GM12891 (cell line): Measurements from ENCODE around the gene SMAD1.

ENCODE experiments used
- POLR2A ChIP-seq: IDR thresholded peaks from 2 replicates; pipeline ENCODE4 v1.6.1; 2011; ENCODE audit warnings: low read depth, low read length, control low read depth
- POLR2AphosphoS5 ChIP-seq: IDR thresholded peaks from 2 replicates; pipeline ENCODE4 v1.6.1; 2011; ENCODE audit warnings: low read depth, low read length, control low read depth
- POU2F2 ChIP-seq: IDR thresholded peaks from 2 replicates; pipeline ENCODE4 v1.6.1; 2011; ENCODE audit warnings: low read depth, mild to moderate bottlenecking, control low read depth, low read length, moderate library complexity
- TAF1 ChIP-seq: IDR thresholded peaks from 2 replicates; pipeline ENCODE4 v1.6.1; 2011; ENCODE audit warnings: low read depth, low read length, control low read depth

DNA sequence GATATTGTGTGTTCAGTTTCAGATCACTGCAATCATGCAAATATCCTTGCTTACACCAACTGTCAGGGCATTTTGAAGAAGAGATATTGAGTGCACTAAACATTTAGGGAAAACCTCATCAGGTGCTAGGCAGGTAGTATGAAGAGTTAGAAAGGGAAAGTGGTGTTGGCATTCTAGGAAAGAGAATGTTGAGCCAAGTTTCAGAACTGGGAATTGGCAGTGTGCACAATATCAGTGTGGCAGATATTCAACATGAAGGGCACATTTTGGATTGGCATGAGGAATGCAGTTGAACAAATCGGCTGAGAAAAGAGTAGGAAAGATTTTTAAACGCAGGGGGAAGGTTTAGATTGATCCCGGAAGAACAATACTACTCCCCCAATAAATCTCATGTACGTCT lies 43.4 kb upstream of the SMAD1 start:
- TF ChIP-seq POLR2A (no peak), POLR2AphosphoS5 (no peak), TAF1 (no peak), POU2F2 (no peak)
